OCI-M2 (cell line): ENCODE measurements around the gene GGPS1.
"Not testable (repeated sequence)": the region's sequence is repeated elsewhere in the genome, so short reads cannot be mapped to it uniquely, and the experiment has no call there.

ENCODE experiments used
- DNase-seq: peaks from one replicate; lab custom pipeline; 2025; ENCODE audit not compliant: unreplicated experiment; lab: John Stamatoyannopoulos, UW

The GGPS1 gene

GRCh38 chr1:235328271-235329138, at the start of gene GGPS1:
Gene GGPS1, plus strand, starts transcription at chr1:235328570. Its CDS starts 6,695 bp downstream, at chr1:235335265.
- DNase-seq: peak; percentile 72

GRCh38 chr1:235278915-235279292, 49.5 kb upstream of the GGPS1 start:
- DNase-seq: no peak

- no peak for DNase-seq
Measured at GRCh38 chr1:235279694-235280093, 48.7 kb upstream of the GGPS1 start.

- DNase-seq: no peak
Measured at GRCh38 chr1:235280467-235280866, 47.9 kb upstream of the GGPS1 start.

GRCh38 chr1:235283636-235284035, 44.7 kb upstream of the GGPS1 start:
- not testable (repeated sequence) for DNase-seq

- DNase-seq: no peak
Measured at GRCh38 chr1:235284231-235284769, 44.1 kb upstream of the GGPS1 start.

GRCh38 chr1:235286667-235287066, 41.7 kb upstream of the GGPS1 start:
- DNase-seq: no peak

GRCh38 chr1:235287208-235287882, 41.0 kb upstream of the GGPS1 start:
- DNase-seq: no peak

- no peak for DNase-seq
Measured at GRCh38 chr1:235289859-235290739, 38.3 kb upstream of the GGPS1 start.

- DNase-seq: no peak
Measured at GRCh38 chr1:235290740-235291502, 37.4 kb upstream of the GGPS1 start.

GRCh38 chr1:235291599-235292091, 36.7 kb upstream of the GGPS1 start:
- DNase-seq: no peak

GRCh38 chr1:235292790-235293189, 35.6 kb upstream of the GGPS1 start:
- DNase-seq: no peak

- DNase-seq: no peak
Measured at GRCh38 chr1:235293322-235293942, 34.9 kb upstream of the GGPS1 start.

- no peak for DNase-seq
Measured at GRCh38 chr1:235295902-235296350, 32.4 kb upstream of the GGPS1 start.

- no peak for DNase-seq
Measured at GRCh38 chr1:235296729-235297128, 31.6 kb upstream of the GGPS1 start.

GRCh38 chr1:235297579-235297978, 30.8 kb upstream of the GGPS1 start:
- no peak for DNase-seq

- no peak for DNase-seq
Measured at GRCh38 chr1:235298758-235299157, 29.6 kb upstream of the GGPS1 start.

GRCh38 chr1:235299169-235299858, 29.1 kb upstream of the GGPS1 start:
- DNase-seq: no peak

GRCh38 chr1:235302143-235302542, 26.2 kb upstream of the GGPS1 start:
- no peak for DNase-seq
